Amygdala (tissue), 56 donors: ENCODE data around the gene SIN3A.

ENCODE experiments used
- DNase-seq, 56 donors: peaks; one replicate each; lab custom pipeline; 2025; lab: John Stamatoyannopoulos, UW

The SIN3A gene

DNA sequence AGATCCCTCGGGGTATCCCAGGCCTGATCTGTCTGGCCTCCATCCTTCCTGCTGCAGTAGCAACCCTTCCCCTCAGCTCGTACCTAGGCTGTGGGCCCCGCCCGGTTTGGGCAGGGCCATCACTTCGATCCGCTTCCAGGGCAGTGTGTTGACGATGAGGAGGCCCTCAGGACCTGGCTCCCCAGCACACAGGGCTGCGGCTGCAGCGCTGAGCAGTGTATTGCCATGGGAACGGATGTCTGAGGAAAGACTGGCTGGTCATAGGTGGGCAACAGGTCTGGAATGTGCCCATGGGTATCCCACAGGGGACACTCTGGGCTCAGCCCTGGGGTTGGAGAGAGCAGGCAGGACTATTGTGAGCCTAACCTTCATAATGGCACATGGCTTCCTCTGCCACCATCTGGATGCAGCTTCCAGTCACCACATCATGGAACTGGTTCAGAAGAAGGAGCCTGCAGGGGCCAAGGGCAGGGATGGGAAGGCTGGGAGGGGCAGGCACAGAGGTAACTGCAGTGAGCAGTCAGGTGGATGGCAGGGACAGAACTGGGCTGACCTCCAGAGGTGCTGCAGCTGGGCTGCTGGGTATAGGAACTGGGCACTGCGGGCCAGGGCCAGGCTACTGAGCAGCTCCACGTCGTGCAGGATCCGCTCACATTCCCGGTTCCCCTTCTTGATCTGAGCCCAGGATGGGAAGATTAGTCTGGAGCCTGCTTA, 91.8 kb downstream of the SIN3A start:
- no peak for DNase-seq

DNA sequence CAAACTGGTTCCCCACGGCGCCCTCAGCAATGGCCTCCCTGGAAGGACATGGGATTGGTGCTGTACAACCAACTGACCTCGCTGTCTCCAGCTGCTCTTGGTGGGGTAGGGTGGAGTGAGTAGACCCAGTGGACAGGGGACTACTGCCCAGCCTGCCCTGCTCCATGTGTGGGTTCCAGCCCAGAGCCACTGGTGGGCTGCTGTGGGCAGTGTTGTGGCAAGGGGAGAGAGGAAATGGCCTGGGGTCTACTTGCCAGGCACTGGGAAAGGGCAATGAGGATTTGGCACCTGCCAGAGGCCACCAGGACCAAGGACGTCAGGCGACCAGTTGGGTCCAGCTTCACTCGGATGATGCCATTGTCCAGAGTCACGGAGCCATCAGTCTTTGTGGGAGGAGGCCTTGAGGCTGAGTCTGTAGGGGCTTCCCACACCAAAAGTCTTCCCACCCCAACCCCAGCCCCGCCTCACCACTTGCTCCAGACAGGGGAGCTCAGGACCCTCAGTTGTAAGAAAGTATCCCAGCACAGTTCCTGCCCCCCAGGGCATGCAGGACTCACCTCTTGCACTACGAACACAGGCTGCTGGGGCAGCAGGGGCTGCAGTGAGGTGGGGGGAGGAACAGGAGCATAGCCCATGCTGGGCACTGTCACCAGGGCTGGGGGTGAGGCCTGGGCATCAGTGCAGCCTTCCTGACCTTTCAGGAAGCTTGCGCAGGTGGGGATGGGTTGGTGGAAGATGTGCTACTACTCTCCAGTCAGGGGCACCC, 92.5 kb downstream of the SIN3A start:
- no peak for DNase-seq

DNA sequence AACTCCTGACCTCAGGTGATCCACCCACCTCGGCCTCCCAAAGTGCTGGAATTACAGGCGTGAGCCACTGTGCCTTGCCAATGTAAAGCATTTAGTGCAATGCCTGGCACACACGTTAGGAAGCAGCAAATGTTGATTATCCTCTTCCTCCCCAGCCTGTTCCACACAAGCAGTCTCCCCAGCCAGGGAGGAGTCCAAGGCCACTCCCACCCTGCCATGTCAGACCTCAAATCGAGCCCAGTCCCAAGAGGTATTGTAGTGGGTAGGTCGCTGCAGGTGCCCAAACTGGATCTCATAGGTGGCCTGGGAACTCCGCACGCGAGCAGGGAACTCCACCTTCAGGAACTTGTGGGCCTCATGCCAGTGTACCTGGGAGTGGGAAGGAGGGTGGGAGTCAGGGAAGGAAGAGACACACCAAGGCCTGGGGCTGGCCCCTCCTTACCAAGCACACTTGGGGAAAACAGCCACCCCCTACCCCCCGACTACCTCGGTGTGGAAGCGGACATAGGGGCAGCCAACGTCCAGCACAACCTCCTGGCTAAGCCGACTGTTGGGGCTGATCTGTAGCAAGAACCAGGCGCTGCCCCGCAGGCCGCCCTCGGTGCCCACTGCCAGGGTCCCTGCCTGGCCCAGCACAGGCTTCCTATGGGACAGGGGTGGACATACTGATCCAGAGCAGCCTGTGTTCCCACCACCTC, 93.4 kb downstream of the SIN3A start:
- DNase-seq = no peak

DNA sequence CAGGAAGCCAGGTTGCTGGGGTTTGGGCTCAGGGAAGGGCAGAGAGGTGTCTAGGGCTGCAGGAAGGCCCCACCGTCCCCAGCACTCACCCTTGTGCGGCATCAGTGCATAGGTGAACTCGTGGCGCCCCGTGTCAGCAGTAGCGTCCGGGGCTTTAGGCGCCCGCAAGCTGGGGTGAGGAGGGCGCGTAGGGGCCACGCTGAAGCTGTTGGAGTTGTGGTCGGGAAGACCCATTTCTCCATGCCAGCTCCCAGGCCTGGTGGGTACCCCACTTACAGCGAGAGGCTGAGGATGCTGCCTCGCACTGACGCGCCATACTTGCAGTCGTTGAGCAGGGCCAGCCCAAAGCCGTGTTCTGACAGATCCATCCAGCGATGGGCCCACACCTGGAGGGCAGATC, 95.0 kb downstream of the SIN3A start:
- no peak for DNase-seq

DNA sequence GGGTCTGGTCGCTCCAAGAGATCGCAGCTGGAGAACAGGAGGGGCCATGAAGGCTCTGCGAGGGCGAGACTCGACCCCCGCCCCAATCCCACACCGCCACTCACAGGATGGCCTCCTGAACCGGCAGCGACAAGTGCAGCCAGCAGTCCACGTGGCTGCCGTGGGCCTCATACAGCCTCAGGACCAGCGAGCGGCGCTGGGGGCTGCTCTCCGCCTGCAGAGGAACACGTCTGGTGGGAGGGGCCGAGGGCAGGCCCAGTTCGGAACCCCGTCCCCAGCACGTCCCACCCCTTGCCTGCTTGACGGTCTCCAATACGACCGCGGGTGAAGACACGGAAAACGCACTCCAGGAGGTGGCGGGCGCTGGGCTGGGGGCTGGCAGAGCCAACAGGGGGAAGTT, 95.5 kb downstream of the SIN3A start:
- no peak for DNase-seq

DNA sequence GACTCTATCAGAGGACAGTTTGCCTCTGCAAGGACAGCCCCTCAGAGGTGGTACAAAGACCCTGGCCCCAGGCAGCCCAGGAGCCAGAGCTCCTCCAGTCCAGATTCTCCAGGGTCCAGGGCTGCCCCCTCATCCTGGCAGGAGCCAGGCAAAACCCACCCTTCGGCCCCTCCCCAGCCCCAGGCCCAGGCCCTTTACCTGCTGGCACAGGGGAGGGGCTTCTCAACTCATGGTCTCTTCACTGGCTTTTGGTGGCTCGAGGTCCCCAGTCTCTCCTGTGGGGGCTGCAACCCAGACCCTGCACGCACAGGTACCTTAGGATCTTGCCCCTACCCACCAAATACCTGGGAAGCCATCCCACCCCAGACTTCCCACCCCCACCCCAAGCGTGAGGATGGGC, 96.1 kb downstream of the SIN3A start:
- no peak for DNase-seq

DNA sequence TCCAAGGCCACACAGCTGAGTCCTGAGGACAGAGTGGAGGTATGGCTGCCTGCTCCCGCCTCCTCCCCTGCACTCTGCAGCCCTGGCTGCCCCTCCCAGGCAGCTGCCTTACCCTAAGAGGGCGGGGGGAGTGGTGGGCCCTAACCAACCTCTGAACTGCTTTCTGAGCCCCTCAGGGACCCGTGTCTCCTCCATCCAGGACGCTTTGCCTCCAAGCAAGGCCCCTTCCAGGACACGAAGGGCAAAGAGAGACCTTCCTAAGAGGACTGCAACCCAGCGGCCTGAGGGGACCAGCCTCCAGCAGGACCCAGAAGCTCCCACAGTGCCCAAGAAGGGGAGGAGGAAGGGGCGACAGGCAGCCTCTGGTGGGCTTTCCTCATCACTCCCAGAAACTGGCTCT, 97.0 kb downstream of the SIN3A start:
- DNase-seq = no peak

DNA sequence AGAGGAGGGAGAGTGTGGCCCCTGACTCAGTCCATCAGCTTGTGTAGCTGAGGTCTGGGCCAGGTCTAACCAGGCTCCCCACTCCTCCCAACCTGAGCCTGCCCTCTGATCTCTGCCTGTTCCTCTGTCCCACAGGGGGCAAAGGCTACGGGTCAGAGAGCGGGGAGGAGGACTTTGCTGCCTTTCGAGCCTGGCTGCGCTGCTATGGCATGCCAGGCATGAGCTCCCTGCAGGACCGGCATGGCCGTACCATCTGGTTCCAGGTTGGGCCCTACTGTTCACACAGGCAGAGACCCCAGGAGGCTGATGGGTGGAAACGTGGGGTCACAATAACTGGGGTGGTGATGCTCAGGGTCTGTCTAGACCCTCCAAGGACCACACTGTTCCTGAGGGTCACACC, 97.9 kb downstream of the SIN3A start:
- DNase-seq = no peak

DNA sequence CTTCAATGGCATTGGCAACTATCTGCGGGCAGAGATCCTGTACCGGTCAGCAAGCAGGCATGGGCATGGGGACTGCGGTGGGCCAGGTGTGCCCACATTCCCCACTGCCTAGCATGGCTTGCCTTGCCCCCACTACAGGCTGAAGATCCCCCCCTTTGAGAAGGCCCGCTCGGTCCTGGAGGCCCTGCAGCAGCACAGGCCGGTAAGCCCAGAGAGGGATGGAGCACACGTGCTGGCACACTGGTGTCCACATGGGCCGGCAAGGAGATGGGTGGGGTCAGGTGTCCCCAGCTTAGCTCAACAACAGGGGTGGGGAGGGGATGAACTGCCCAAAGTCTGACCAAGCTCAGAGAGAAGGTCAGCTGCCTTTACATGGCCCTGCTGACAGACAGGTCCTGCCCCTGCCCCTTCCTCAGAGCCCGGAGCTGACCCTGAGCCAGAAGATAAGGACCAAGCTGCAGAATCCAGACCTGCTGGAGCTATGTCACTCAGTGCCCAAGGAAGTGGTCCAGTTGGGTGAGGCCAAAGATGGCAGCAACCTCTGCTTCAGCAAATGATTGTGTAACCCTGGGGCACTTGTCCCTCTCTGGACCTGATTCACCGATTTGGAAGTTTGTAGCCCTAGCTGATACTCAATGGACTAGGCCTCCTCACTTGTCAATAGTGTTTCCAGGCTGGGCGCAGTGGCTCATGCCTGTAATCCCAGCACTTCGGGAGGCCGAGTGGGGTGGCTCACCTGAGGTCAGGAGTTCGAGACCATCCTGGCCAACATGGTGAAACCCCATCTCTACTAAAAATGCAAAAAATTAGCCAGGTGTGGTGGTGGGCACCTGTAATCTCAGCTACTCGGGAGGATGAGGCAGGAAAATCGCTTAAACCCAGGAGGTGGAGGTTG, 99.1 kb downstream of the SIN3A start:
- no peak for DNase-seq

DNA sequence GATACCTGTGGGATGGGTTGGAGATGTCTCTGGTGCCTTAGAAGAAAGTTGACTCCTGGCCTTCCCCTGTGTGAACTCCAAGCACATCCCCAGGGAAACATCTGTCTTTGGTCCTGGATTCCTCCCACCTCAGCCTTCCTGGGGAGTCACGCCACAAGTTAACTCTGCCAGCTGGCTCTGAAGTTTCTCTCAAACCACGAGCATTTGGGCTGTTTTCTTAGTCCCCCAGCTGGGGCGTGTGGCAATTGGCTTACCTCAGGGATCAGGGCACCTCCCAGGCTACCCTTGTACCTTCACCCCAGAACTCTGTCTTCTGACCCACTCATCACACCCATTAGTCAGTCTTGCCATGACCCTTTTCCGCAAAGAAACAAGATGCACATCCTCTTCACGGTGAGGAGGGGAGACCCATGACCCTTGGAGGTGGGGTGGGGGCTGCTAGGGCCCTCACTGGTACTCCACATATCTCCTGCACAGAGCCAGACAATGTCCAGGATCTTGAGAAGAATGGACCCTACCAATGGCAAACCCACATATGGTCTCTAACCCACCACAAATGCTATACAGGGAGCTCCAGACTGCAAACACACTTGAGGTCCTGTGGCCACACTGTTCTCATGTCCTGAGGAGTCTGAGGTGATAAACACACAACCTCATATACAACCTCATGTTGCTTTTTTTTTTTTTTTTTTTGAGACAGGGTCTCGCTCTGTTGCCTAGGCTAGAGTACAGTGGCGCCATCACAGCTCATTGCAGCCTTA, 100.7 kb downstream of the SIN3A start:
- DNase-seq = no peak

DNA sequence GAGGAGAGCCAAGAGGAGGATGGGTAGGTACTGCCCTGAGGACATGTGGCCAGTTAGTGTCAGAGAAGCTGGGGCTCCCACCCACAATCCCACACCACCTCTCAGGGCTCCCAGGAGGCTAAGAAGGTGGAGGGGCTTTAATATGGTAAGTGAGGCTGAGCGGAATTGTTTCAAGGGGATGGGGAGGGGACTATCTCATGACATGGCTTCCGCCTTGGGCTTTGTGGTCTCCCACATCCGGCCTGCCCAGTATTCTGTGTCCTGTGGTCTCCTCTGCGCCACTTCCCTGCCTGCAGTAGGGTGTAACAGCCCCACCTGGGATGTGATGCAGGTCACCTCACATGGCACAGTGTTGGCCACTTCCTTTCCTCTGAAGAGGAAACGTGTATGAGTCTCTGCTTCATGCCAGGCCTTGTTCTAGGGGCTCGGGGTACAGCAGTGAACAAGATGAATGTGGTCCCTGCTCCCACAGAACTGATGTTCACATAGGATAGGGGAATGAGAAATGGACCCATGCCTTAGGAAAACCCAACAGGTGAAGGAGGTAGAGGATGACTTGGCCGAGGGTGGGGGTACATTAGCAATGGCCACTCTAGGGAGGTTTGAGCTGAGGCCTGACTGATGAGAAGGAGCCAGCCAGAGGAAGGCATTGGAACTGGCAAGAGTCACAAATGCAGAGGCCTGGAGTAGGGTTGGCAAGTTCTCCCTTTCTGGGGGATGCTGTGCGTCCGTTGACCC, 101.5 kb downstream of the SIN3A start:
- DNase-seq = no peak

DNA sequence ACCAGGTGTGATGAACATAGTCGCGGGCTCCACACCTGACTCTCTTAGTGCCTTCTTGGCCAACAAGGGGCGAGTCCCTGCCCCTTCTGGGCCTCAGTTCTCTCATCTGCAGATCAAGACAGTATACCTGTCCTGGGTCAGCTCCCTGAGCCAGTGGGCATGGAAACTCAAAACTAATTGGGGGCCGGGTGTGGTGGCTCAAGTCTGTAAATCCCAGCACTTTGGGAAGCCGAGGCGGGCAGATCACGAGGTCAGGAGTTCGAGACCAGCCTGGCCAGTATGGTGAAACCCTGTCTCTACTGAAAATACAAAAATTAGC, 102.2 kb downstream of the SIN3A start:
- DNase-seq = peak in 1 of 56 donors; percentile 13

DNA sequence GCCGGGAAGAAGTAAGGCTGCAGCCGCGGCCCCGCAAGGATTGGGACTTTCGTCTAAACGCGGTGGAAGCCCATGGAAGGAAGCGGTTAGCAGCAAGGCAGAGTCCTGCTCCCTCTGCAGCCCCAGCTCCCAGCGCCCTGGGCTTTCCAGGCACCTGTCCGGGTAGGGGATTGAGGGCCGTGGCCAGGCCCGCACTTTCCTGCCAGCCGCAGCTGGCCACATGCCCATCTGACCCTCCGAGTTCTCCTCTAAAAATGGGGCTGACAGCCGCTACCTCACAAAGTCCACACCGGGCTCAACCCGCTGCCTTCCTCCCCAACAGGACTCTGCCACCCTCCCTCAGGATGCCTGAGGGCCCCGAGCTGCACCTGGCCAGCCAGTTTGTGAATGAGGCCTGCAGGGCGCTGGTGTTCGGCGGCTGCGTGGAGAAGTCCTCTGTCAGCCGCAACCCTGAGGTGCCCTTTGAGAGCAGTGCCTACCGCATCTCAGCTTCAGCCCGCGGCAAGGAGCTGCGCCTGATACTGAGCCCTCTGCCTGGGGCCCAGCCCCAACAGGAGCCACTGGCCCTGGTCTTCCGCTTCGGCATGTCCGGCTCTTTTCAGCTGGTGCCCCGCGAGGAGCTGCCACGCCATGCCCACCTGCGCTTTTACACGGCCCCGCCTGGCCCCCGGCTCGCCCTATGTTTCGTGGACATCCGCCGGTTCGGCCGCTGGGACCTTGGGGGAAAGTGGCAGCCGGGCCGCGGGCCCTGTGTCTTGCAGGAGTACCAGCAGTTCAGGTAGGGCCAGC, 102.7 kb downstream of the SIN3A start:
- peak in 4 of 56 donors; percentile 17 to 48 (median 20) for DNase-seq

DNA sequence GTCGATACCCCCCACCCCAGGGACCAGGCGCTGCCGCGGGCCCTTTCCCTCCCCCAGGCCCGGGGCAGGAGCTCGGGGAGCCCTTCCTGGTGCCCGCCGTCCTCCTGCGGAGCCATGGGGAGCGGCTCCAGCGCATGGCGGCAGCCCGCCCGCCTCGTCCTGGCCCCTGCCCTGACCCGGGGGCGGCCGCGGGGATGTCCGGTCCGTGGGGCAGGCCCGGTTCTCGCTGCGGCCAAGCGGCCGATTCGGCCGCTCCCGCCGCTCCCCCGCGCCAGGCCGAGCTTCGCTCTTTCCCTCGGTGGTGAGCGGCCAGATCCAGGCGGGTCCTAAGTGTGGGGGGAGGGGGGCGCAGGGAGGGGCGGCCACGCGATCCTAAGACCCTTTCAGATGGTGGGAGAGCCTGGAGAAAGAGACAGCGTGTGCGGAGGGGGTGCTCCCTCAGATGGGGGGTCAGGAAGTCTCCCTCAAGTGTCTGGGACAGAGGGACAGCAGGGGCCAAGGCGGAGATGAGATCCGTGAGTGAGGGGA, 103.4 kb downstream of the SIN3A start:
- DNase-seq = peak in 3 of 56 donors; percentile 19 to 49 (median 31)

DNA sequence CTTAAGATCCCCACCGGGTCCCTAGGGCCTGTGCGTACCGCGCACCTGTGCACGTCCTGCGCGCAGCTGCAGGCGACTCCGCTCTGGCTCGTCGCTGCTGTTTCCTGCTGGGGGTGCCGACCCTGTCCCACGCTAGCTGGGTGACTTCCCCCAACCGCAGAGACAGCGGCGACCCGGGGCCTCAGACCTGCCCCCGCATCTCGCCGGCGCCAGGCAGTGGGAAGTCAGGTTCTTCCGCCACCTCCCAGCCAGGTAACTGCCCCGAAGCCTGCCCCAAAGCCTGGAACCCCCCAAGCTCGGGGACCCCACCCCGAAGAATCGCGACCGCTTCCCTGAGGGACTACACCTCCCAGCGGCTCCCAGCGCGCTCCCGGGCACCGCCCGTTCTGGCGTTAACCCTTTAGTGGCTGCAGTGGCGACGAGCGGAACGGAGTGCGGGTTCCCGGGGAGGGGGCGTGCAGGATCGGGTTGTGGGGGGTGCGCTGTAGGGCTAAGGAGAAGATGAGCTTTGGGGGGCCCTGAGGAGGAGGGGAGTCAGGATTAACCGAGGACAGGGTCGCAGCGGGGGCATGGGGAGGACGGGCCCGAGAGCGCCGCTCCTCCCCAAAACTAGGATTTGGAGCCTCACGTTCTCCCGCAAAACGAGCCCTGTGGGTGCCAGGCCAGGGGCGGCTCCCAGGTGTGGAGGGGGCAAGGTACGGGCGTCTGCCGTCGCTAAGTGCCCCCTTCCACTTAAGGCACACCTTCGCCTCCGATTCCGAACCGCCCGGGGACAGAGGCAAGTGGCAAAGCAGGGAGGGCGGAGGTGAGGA, 104.1 kb downstream of the SIN3A start:
- peak in 50 of 56 donors; percentile 17 to 74 (median 57) for DNase-seq

DNA sequence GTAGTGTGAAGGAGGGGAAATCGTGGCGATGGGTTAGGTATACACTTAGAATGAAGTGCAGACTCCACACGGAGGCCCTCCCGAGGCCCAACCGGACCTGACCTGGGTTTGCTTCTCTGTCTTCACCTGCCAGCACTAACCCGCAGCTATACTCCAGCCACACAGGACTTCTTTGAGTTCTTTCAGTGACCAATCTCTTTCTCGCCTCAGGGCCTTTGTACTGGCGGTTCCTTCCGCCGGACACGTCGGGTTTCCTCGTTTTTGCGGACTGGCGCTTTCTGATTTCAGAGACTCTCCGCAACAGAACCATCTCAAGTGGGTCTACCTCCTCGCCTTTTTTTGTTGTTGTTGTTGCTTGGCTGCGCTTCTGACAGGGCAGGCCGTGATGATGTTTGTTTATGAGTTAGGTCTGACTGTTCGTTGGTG, 104.7 kb downstream of the SIN3A start, which contains the start of gene NEIL1:
TSS of gene NEIL1 (plus strand) at position 244 of the 426 bp plus-strand sequence. CDS start 1,867 bp downstream, outside the sequence.
- peak in 3 of 56 donors; percentile 28 to 51 (median 46) for DNase-seq

DNA sequence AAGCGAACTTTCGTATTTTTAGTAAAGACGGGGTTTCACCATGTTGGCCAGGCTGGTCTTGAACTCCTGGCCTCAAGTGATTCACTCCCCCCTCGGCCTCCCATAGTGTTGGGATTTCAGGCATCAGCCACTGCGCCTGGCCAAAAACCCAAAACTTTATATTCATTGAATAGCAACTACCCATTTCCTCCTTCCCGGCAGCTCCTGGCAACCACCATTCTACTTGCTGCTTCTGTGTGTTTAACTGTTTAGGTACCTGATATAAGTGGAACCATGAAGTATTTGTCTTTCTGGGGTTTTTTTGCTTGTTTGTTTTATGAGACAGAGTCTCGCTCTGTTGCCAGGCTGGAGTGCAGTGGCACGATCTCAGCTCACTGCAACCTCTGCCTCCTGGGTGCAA, 107.5 kb downstream of the SIN3A start:
- peak in 14 of 56 donors; percentile 2 to 48 (median 16) for DNase-seq
